ENCODE results near the gene KCNIP3.

DNA sequence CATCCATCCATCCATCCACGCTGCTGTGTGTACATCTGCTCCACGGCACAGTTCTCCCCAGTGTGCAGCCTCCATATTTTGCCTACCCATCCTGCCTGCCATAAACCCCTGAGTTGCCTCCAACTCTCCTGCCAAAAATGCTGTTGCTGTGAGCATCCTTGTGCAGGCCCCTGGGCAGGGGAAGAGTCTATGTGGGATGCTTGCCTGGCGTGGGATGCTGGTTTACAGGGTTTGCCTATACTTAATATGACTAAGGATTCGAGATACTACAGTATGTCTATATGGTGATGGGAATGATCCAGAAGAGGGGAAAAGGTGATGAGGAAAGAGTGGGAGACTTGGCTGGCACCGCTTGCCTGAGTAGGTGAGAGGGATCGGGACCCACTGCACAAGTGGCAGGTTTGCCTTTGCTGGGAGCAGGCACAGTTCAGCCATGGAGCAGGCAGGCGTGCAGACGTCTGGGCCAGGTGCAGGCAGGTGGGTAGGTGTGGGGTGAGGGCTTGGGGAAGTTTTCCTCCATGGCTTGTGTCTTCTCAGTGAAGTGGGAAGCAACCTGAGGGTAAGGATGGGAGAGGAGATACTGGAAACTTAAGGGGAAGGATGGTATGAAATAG, 75.2 kb downstream of the KCNIP3 start:
- TF ChIP-seq, protein P1, sequence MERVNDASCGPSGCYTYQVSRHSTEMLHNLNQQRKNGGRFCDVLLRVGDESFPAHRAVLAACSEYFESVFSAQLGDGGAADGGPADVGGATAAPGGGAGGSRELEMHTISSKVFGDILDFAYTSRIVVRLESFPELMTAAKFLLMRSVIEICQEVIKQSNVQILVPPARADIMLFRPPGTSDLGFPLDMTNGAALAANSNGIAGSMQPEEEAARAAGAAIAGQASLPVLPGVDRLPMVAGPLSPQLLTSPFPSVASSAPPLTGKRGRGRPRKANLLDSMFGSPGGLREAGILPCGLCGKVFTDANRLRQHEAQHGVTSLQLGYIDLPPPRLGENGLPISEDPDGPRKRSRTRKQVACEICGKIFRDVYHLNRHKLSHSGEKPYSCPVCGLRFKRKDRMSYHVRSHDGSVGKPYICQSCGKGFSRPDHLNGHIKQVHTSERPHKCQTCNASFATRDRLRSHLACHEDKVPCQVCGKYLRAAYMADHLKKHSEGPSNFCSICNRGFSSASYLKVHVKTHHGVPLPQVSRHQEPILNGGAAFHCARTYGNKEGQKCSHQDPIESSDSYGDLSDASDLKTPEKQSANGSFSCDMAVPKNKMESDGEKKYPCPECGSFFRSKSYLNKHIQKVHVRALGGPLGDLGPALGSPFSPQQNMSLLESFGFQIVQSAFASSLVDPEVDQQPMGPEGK (CRISPR knock-in tag; IDR thresholded peaks at IDR 0.05; ENCODE audit: borderline replicate concordance) = no peak
- TF ChIP-seq ISL1 (CRISPR knock-in tag; IDR thresholded peaks at IDR 0.05) = no peak
- TF ChIP-seq ARNTL (CRISPR knock-in tag; IDR thresholded peaks at IDR 0.05; ENCODE audit: borderline replicate concordance, low read depth) = no peak
- no peak for TF ChIP-seq ZFP30 (CRISPR knock-in tag; IDR thresholded peaks at IDR 0.05)
- TF ChIP-seq, protein P2, sequence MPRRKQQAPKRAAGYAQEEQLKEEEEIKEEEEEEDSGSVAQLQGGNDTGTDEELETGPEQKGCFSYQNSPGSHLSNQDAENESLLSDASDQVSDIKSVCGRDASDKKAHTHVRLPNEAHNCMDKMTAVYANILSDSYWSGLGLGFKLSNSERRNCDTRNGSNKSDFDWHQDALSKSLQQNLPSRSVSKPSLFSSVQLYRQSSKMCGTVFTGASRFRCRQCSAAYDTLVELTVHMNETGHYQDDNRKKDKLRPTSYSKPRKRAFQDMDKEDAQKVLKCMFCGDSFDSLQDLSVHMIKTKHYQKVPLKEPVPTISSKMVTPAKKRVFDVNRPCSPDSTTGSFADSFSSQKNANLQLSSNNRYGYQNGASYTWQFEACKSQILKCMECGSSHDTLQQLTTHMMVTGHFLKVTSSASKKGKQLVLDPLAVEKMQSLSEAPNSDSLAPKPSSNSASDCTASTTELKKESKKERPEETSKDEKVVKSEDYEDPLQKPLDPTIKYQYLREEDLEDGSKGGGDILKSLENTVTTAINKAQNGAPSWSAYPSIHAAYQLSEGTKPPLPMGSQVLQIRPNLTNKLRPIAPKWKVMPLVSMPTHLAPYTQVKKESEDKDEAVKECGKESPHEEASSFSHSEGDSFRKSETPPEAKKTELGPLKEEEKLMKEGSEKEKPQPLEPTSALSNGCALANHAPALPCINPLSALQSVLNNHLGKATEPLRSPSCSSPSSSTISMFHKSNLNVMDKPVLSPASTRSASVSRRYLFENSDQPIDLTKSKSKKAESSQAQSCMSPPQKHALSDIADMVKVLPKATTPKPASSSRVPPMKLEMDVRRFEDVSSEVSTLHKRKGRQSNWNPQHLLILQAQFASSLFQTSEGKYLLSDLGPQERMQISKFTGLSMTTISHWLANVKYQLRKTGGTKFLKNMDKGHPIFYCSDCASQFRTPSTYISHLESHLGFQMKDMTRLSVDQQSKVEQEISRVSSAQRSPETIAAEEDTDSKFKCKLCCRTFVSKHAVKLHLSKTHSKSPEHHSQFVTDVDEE (CRISPR knock-in tag; IDR thresholded peaks at IDR 0.05) = no peak
- no peak for TF ChIP-seq OSR1 (CRISPR knock-in tag; IDR thresholded peaks at IDR 0.05)
- TF ChIP-seq, protein P3, sequence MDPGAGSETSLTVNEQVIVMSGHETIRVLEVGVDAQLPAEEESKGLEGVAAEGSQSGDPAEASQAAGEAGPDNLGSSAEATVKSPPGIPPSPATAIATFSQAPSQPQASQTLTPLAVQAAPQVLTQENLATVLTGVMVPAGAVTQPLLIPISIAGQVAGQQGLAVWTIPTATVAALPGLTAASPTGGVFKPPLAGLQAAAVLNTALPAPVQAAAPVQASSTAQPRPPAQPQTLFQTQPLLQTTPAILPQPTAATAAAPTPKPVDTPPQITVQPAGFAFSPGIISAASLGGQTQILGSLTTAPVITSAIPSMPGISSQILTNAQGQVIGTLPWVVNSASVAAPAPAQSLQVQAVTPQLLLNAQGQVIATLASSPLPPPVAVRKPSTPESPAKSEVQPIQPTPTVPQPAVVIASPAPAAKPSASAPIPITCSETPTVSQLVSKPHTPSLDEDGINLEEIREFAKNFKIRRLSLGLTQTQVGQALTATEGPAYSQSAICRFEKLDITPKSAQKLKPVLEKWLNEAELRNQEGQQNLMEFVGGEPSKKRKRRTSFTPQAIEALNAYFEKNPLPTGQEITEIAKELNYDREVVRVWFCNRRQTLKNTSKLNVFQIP (CRISPR knock-in tag; IDR thresholded peaks at IDR 0.05; ENCODE audit: borderline replicate concordance, low read depth) = no peak
- no peak for TF ChIP-seq PPARA (CRISPR knock-in tag; IDR thresholded peaks at IDR 0.05; ENCODE audit: borderline replicate concordance)
- no peak for TF ChIP-seq RARB (CRISPR knock-in tag; IDR thresholded peaks at IDR 0.05)
- TF ChIP-seq ZNF8 (CRISPR knock-in tag; IDR thresholded peaks at IDR 0.05) = no peak
- no peak for TF ChIP-seq BACH2 (CRISPR knock-in tag; IDR thresholded peaks at IDR 0.05; ENCODE audit: borderline replicate concordance)
